Medulla oblongata (tissue), 1 donor: ENCODE data around the gene CARS2.
"Not testable (repeated sequence)": the region's sequence is repeated elsewhere in the genome, so short reads cannot be mapped to it uniquely, and the experiment has no call there.

ENCODE experiments used
- DNase-seq: peaks from one replicate; pipeline ENCODE4 v3.0.0-alpha.2; 2015; ENCODE audit errors: extremely low spot score

CARS2 gene

GRCh38 chr13:110706570-110707372 is 855 bp upstream of the CARS2 start:
- DNase-seq, result no peak

DNA sequence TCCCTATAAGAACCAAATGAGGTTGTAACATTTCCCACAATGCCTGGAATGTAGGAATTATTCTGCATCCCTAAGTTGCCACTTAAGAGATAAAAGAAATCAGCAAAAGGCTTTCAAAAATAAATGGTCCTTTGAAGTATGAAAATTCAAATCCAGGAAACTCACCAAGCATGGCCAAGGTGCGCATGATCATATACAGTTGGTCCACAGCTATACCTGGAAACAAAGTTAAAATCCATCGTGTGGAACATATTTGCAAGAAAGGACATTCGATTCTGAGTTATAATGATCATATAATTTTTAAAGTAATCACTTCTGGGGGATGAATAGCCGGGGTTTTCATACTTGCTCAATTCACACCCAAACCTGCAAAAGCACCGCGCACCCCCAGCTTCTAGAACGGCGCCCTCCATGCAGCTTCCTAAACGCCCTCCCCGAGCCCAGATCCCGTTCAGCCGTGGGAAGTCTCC is 525 bp downstream of the CARS2 start:
- no peak for DNase-seq

GRCh38 chr13:110702591-110703526 is 3.1 kb downstream of the CARS2 start:
- DNase-seq, result no peak

DNA sequence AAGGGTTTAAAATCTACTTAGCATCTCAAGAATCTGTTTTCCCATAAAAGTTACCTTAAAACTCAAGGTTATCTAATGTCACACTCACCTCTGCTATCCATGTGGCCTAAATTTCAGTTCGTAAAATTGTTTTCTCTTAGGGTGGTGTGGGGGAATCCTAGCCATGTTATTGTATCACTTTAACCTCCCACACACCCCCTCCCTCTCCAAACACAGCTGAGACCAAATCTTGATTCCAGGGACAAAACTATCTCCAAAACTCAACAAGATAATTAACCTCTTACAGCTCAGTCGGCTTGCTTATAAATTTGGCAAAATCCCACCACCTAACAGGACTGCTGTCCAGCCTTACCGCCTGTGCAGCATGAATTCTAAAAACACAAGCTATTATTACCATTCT is 3.8 kb downstream of the CARS2 start:
- no peak for DNase-seq

- not testable (repeated sequence) for DNase-seq
Observed at GRCh38 chr13:110701061-110701460, 4.9 kb downstream of the CARS2 start.

DNA sequence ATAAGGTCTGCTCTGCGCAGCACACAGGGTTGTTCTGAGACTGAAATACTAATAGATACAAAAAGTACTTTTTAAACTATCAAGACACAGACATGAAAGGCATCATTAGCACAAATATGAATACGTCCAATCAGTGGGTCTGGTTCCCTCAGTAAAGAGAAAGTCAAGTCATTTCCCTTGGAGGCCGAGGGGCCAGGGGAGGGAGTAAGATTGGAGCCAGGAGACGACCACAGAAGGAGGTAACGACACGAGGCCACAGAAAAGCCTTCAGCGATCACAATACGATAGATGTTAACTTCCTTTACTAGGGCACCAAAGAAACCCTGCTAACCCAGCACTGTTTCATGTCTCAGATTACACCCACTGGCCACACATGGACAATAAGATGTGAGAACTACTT is 5.3 kb downstream of the CARS2 start:
- DNase-seq, result no peak

DNA sequence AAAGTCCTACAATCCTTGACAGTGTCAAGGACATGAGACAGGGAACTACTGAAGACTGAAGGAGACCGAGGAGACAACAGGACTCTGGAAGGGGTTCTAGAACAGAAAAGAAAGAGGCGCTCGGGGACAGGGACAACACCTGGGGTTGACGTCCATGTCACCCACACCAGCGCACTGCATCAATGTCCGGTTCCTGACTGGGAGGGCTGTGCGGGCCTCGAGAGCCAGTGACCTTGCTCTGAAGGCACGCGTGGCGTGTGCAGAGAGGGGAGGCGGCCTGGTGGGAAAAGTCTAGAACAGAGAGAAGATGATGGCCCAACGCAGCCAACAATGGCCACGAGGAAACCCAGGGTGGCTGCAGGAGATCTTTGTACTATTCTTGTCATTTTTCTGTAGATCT is 5.7 kb downstream of the CARS2 start:
- DNase-seq, result no peak

GRCh38 chr13:110699148-110700145 is 6.5 kb downstream of the CARS2 start:
- DNase-seq, result no peak

GRCh38 chr13:110698689-110699088 is 7.2 kb downstream of the CARS2 start:
- no peak for DNase-seq

DNA sequence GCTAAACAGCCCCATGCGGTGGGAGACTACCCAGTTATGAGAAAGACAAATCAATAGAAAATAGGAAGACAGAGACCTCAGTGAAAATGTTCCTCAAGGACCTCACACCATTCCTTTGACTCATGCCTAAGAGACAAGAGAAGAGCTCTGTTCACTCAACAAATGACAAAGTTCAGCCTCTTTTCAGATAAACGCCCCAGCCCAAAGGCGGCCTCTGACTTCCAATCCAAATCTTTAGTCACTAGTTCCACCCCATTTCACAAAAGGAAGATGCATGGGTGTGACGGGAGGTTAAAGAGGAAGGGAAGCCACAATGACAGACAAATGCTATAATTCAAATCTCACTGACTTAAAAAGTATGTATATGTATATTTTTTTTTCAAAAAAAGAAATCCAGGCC is 8.1 kb downstream of the CARS2 start:
- DNase-seq, result no peak

GRCh38 chr13:110696776-110697175 is 9.1 kb downstream of the CARS2 start:
- DNase-seq, result no peak

DNA sequence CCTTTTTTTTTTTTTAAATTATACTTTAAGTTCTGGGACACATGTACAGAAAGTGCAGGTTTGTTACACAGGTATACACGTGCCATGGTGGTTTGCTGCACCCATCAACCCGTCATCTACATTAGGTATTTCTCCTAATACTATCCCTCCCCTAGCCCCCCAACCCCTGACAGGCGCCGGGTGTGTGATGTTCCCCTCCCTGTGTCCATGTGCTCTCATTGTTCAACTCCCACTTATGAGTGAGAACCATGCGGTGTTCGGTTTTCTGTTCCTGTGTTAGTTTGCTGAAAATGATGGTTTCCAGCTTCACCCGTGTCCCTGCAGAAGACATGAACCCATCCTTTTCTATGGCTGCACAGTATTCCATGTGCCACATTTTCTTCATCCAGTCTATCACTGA is 10.1 kb downstream of the CARS2 start:
- not testable (repeated sequence) for DNase-seq

GRCh38 chr13:110690516-110690915 is 15.4 kb downstream of the CARS2 start:
- no peak for DNase-seq

DNA sequence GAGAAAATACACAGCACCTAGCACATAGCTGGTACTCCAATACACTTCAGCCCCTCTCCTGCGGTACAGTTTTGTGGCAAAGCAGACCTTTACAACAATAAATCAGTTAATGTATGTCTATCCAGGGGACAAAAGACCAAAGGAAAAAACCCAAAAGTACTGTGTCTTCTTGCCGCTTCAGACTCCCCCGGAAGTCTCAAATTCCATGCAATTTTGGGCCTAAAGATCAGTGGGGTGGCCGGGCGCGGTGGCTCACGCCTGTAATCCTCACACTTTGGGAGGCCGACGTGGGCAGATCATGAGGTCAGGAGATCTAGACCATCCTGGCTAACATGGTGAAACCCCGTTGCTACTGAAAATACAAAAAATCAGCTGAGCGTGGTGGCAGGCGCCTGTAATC is 16.2 kb downstream of the CARS2 start:
- DNase-seq, result no peak

GRCh38 chr13:110689041-110689440 is 16.9 kb downstream of the CARS2 start:
- no peak for DNase-seq

- DNase-seq, result no peak
Observed at GRCh38 chr13:110687736-110688135, 18.2 kb downstream of the CARS2 start.

DNA sequence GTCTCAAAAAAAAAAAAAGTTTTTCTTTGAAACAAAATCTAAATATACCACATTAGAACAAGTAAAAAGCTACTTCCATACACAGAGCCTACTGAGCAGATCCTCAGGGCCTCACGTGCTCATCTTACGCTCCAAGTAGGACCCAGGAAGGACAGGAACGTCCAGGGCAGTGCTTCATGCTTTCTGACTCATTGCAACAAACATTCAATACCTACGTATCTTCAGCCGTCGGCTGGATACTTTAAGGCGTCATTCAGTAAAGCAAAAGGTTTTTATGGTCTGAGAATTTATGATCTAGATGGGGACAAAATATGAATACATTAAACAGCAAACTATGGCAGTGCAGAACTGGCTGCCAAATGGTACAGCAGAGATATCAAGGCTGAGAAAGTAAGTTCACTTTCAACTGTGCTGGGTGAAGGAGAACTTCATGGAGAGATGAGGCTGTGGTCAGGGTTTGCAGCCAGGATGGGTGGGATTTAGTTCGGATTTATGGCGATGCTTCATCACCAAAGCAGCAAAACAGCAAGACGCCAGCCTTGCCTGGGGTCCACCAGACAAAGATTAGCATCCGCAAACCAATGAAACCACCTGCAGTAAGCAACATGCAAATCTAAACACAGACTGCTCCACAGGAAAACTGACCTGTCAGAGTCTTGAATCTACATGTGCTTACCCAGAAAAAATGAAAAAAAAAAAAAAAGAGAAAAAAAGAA is 20.5 kb downstream of the CARS2 start:
- DNase-seq, result no peak

DNA sequence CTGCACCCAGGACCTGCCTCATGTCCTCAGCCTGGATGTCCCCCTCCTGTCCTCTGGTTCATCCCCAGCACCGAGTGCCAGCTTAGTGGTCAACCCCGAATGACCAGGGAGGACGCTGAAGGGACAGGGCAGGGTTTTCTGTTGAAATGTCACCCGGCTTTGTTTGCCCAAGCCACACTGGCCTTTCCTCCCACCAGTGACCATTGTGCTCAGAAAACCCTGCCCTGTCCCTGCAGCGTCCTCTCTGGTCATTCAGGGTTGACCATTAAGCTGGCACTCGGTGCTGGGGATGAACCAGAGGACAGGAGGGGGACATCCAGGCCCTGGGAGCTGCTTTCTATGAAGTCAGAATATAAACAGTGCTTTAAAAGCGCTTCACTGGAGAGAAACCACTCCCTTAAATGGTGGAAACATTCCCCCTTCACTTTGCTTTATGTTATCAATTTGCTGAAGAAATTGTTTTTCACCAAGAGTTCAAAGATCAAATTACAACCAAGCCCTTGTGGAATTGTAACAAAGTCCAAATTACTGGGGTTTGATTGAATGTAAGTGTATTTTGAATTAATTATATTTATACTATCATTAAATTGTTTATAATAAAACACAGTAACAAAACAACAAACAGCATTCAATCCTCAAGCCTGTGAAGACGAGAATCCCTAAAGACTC is 21.4 kb downstream of the CARS2 start:
- no peak for DNase-seq

- DNase-seq, result no peak
Observed at GRCh38 chr13:110683921-110684320, 22.0 kb downstream of the CARS2 start.

DNA sequence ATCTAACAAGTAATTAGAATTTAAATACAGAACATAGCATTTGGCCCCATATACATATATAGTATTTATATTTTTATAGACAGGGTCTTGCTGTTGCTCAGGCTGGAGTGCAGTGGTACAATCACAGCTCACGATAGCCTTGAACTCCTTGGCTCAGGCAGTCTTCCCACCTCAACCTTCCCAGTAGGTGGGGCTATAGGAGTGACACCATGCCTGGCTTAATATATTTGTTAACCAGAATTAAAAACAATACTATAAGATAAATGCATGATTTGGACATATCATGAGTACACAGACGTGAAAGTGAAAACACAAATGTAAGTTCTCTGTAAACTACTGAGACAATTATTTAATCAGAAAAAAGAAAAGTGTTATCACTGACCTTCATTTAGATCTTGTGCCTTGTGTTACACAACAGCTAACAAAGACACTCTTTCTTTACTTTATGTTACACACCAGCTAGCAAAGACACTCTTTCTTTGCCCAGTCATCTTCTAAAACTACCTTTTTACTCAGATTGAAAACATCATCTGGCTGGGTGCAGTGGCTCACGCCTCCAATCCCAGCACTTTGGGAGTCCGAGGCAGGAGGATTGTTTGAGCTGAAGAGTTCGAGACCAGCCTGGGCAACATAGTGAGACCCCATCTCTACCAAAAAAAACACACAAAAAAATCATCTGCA is 22.6 kb downstream of the CARS2 start:
- no peak for DNase-seq
